Measurements from ENCODE around the gene ZNF423.

DNA sequence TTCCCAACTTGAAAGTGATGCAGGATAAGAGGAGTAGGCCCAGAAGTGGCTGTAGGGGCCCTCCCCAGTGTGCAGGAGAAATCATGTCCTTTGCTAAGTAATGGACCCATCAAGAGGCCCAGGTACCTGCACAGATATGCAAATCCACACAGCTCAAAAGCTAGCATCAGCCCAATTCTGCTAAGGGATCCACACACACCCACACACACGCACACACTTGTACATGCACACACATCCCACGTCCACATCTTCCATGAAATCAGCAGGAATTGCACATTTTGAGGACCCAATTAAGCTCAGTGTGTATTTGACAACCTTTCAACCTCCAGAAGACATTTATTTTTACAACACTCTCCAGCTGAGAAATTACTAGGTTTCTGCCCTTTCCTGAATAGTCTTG is 297.5 kb downstream of the ZNF423 start:
- TF ChIP-seq EZH2phosphoT487 (IDR thresholded peaks at IDR 0.05; ENCODE audit: insufficient read depth, low read depth) = no peak
- TF ChIP-seq EZH2 (IDR thresholded peaks at IDR 0.05; ENCODE audit: insufficient read depth, poor library complexity, severe bottlenecking) = no peak

All from GM23248 (cell line).